K562 (cell line): ENCODE measurements around the gene PTRH2. TPM values are rescaled to one million over a fixed set of nuclear protein-coding genes. Genes with fewer than 3 reads are reported as not detected.

Experiments
- ATAC-seq: fragments of 200-7000 bp; cut with Tn5 transposase; 3 replicates; pipeline ENCODE4 v1.9.1; 2020; ENCODE audit warnings: moderate library complexity
- BruUV-seq: library from RNA; stranded (reverse); fragments of 400-500 nt; replicated peaks from 2 replicates; lab custom pipeline; 2021; lab: Mats Ljungman, UMichigan
- CTCF ChIA-PET: fragments of 300-600 bp; formaldehyde crosslinking; extraction: SDS; loops from one replicate; lab custom pipeline; 2021; ENCODE audit warnings: low intra/inter-chr PET ratio; lab: Yijun Ruan, JAX
- POLR2A ChIA-PET: fragments of 300-600, 350-650 bp; sonication (Branson Sonifier 250); formaldehyde crosslinking; extraction: SDS; loops from one replicate; lab custom pipeline; 2021; ENCODE audit warnings: antibody characterized with exemption, inconsistent platforms; lab: Yijun Ruan, JAX
- DNase-seq, 4 experiments: peaks; one replicate each; pipeline versions ENCODE4 v3.0.0 to v3.0.0-alpha.2; 2011 to 2018; ENCODE audit warnings: low spot score in 3 of 4, mixed read lengths in 3 of 4; ENCODE audit errors: extremely low read depth in 1 of 4
- FAIRE-seq: peaks from 2 replicates; lab custom pipeline; 2011; peaks lifted over from hg19 to GRCh38; lab: Jason Lieb, UNC
- H2AFZ ChIP-seq: 2 replicates; pipeline ENCODE4 v1.6.0; 2011; ENCODE audit warnings: low read depth, low read length, control low read depth, inconsistent platforms
- H3K27ac ChIP-seq: fragments of 200-600 bp; 3 replicates; pipeline ENCODE4 v1.8.0; 2011; ENCODE audit warnings: low read depth, mild to moderate bottlenecking, control low read depth, inconsistent platforms, low read length, moderate library complexity, mixed read lengths; ENCODE audit errors: extremely low read depth
- H3K27me3 ChIP-seq, 2 experiments: fragments of 300-600 bp in 1 of 2; 2 replicates in 1 of 2; 3 replicates in 1 of 2; pipeline versions ENCODE4 v1.6.0 to v1.8.0; 2011; ENCODE audit warnings: inconsistent platforms in 2 of 2, low read length in 2 of 2, mild to moderate bottlenecking in 1 of 2, mixed read lengths in 1 of 2, moderate library complexity in 1 of 2; ENCODE audit not compliant: control insufficient read depth in 2 of 2, insufficient read depth in 2 of 2
- H3K36me3 ChIP-seq: fragments of 300-600 bp; 3 replicates; pipeline ENCODE4 v1.8.0; 2011; ENCODE audit warnings: mild to moderate bottlenecking, low read length, inconsistent platforms; ENCODE audit not compliant: control insufficient read depth, insufficient read depth
- H3K4me1 ChIP-seq, 2 experiments: fragments of 200-600 bp in 1 of 2; replicated peaks in 1 of 2; 2 replicates in 1 of 2; 3 replicates in 1 of 2; pipeline versions ENCODE4 v1.5.1 to v1.8.0; 2011; ENCODE audit warnings: inconsistent platforms in 2 of 2, low read length in 2 of 2, mild to moderate bottlenecking in 1 of 2, mixed read lengths in 1 of 2, moderate library complexity in 1 of 2; ENCODE audit not compliant: control insufficient read depth in 2 of 2, insufficient read depth in 2 of 2
- H3K4me2 ChIP-seq: 2 replicates; pipeline ENCODE4 v1.6.1; 2011; ENCODE audit warnings: low read length, control low read depth, inconsistent platforms, mixed read lengths; ENCODE audit not compliant: insufficient read depth
- H3K4me3 ChIP-seq: fragments of 200-600 bp; sonication (generic), shearing (Covaris generic); 2 replicates; pipeline ENCODE4 v1.5.1; 2016; ENCODE audit warnings: control low read depth, inconsistent platforms
- H3K79me2 ChIP-seq: fragments of 200-600 bp; 3 replicates; pipeline ENCODE4 v1.8.0; 2011; ENCODE audit warnings: low read length, inconsistent platforms; ENCODE audit not compliant: control insufficient read depth, insufficient read depth
- H3K9ac ChIP-seq, 2 experiments: 2 replicates each; pipeline versions ENCODE4 v1.6.0 to v1.6.1; 2011; ENCODE audit warnings: low read depth in 2 of 2, low read length in 2 of 2, control low read depth in 1 of 2, inconsistent platforms in 1 of 2, mild to moderate bottlenecking in 1 of 2, mixed read lengths in 1 of 2; ENCODE audit not compliant: insufficient read depth in 1 of 2
- H3K9me1 ChIP-seq: one replicate; pipeline ENCODE4 v1.6.0; 2011; ENCODE audit warnings: inconsistent platforms, mild to moderate bottlenecking, low read length, moderate library complexity; ENCODE audit not compliant: control insufficient read depth, insufficient read depth
- H3K9me3 ChIP-seq: replicated peaks from 2 replicates; pipeline ENCODE4 v1.5.1; 2011; ENCODE audit warnings: low read depth, low read length, inconsistent platforms; ENCODE audit not compliant: control insufficient read depth, insufficient read depth
- H4K20me1 ChIP-seq: replicated peaks from 2 replicates; pipeline ENCODE4 v1.6.1; 2011; ENCODE audit warnings: low read length, inconsistent platforms, mixed read lengths; ENCODE audit not compliant: control insufficient read depth, insufficient read depth
- ARHGAP35 ChIP-seq: fragments of 450-650 bp; IDR thresholded peaks from 2 replicates; pipeline ENCODE4 v1.6.1; 2018; ENCODE audit not compliant: partially characterized antibody
- ATF4 ChIP-seq: fragments of 450-650 bp; formaldehyde crosslinking; IDR thresholded peaks from 2 replicates; pipeline ENCODE4 v1.4.0; 2022; ENCODE audit warnings: mild to moderate bottlenecking, moderate library complexity
- E2F3 ChIP-seq: fragments of 250-450 bp; sonication (Bioruptor Pico); IDR thresholded peaks from 2 replicates; pipeline ENCODE4 v1.4.0; 2020; ENCODE audit warnings: mild to moderate bottlenecking
- NFE2L1 ChIP-seq: fragments of 450-650 bp; IDR thresholded peaks from 2 replicates; pipeline ENCODE4 v1.6.1; 2016; ENCODE audit warnings: missing genetic modification characterization, low read depth, mild to moderate bottlenecking, missing compliant biosample characterization, moderate library complexity, borderline replicate concordance
- POLR2AphosphoS5 ChIP-seq: IDR thresholded peaks from 2 replicates; pipeline ENCODE4 v1.6.1; 2011; ENCODE audit warnings: mild to moderate bottlenecking, low read depth, low read length, moderate library complexity; ENCODE audit not compliant: control insufficient read depth, insufficient read depth
- RBM22 ChIP-seq: fragments of 200-400 bp; formaldehyde crosslinking; IDR thresholded peaks from 2 replicates; pipeline ENCODE4 v1.6.1; 2018; ENCODE audit warnings: low read length, low read depth; ENCODE audit not compliant: poor library complexity, severe bottlenecking
- SAP30 ChIP-seq: fragments of 200-600 bp; sonication (generic); IDR thresholded peaks from 2 replicates; pipeline ENCODE4 v1.6.1; 2012; ENCODE audit warnings: borderline replicate concordance, low read depth, mild to moderate bottlenecking, moderate library complexity, low read length, control low read depth, inconsistent platforms; ENCODE audit not compliant: insufficient read depth, poor library complexity, severe bottlenecking
- SRSF1 ChIP-seq: fragments of 200-400 bp; formaldehyde crosslinking; IDR thresholded peaks from 2 replicates; pipeline ENCODE4 v1.6.1; 2017; ENCODE audit warnings: mild to moderate bottlenecking, low read depth, low read length, moderate library complexity
- TAL1 ChIP-seq: fragments of 450-650 bp; IDR thresholded peaks from 2 replicates; pipeline ENCODE4 v1.6.1; 2016; ENCODE audit warnings: mild to moderate bottlenecking
- ZBTB43 ChIP-seq: sonication (generic); formaldehyde crosslinking; IDR thresholded peaks from 2 replicates; pipeline ENCODE4 v1.8.0; 2023; ENCODE audit warnings: mild to moderate bottlenecking, missing genetic modification reagents
- ZNF431 ChIP-seq: sonication (generic); formaldehyde crosslinking; IDR thresholded peaks from 2 replicates; pipeline ENCODE4 v1.8.0; 2022; ENCODE audit warnings: mild to moderate bottlenecking, missing genetic modification reagents
- ZNF717 ChIP-seq: fragments of 250-450 bp; sonication (Bioruptor Pico); IDR thresholded peaks from 2 replicates; pipeline ENCODE4 v1.5.0; 2021
- WGBS: fragments of 100-300 bp; shearing (Covaris generic); methylation state at CpG from one replicate; pipeline ENCODE4 v1.1.6; 2016; ENCODE audit warnings: low coverage, mixed read lengths; ENCODE audit not compliant: insufficient coverage; ENCODE audit errors: missing lambda C conversion rate; 5-methylcytosine and 5-hydroxymethylcytosine counted together
- in situ Hi-C: fragments of 300-500 bp; cut with MboI; formaldehyde crosslinking; loops from 4 replicates; pipeline ENCODE4 v1.15.0; 2018; ENCODE audit warnings: inconsistent platforms, mixed read lengths
- intact Hi-C: fragments of 100-400 bp; cut with micrococcal nuclease; formaldehyde crosslinking; loops from 2 replicates; pipeline ENCODE4 v1.14.2; 2022
- polyA plus RNA-seq, 8 experiments: library from polyadenylated mRNA; depleted of rRNA in 4 of 8; stranded (reverse) in 5 of 8; unstranded in 3 of 8; fragments of >200 nt; fragmentation: Nextera tagmentation in 2 of 8; fragmentation: Illumina TruSeq in 1 of 8; extraction: Ambion mirVana in 2 of 8; extraction: Trizol in 1 of 8; gene quantifications; 2 replicates each; pipeline versions ENCODE4 v1.2.1 to v1.2.3, GENCODE V29; 2011 to 2014; ENCODE audit warnings: inconsistent platforms in 1 of 8, missing spikeins in 1 of 8
- total RNA-seq, 7 experiments: library from RNA; depleted of rRNA in 6 of 7; stranded (reverse); fragments of >200 nt in 6 of 7; fragmentation: Illumina TruSeq in 2 of 7; extraction: Trizol in 2 of 7; gene quantifications; 2 replicates each; pipeline versions ENCODE4 v1.2.1 to v1.2.3, GENCODE V29; 2011 to 2021; ENCODE audit warnings: low replicate concordance in 1 of 7

PTRH2 gene
- total and polyA plus RNA-seq, 9 of the 15 experiments (the other 6 are each of a cell fraction or from before 2014, with no cell fraction given): 53.1 to 210 (median 126) TPM

- TF ChIP-seq ZBTB43 (CRISPR knock-in tag) (no peak), ARHGAP35 (no peak), SAP30 (no peak), ATF4 (CRISPR knock-in tag) (no peak), ZNF431 (CRISPR knock-in tag) (no peak), ZNF717 (CRISPR knock-in tag) (no peak), TAL1 (peak; percentile 20; the same call in 1 of the 2 replicates)
- TF ChIP-seq, all 486 proteins: peak for 8
Observed at GRCh38 chr17:59683283-59683682, 23.9 kb downstream of the PTRH2 start (continued).

GRCh38 chr17:59680314-59680713 lies 26.9 kb downstream of the PTRH2 start:
- Histone ChIP-seq H2AFZ (no peak overlapping the region), H3K4me2 (no peak overlapping the region), H3K4me1 (peaks cover 7 to 23% of the 10 kb centered on the region in 2 experiments; a peak in 4 of 5 replicates), H3K27ac (no peak overlapping the region), H3K9ac (no peak overlapping the region), H4K20me1 (0 out of 2 replicates have a peak, but pooled peaks cover under 1% of the 10 kb centered on the region)
- POLR2A ChIA-PET: no interaction called here
- peak; percentile 22 for TF ChIP-seq RBM22
- 0 out of 2 replicates have a peak, but pooled peaks have one; percentile 21 for TF ChIP-seq POLR2AphosphoS5
- TF ChIP-seq SRSF1: 0 out of 2 replicates have a peak, but pooled peaks have one; percentile 45
- no peak for TF ChIP-seq NFE2L1 (tag)
- no peak for TF ChIP-seq E2F3 (CRISPR knock-in tag)
- TF ChIP-seq, all 486 proteins: peak for 3
- intact Hi-C loops (no loop called here), in situ Hi-C loops (no loop called here)
- CTCF ChIA-PET: no interaction called here
- peaks cover 7% of the 10 kb centered on the region; the same call in 2 of the 3 replicates for H3K79me2 ChIP-seq
- H3K4me3 ChIP-seq: no peak overlapping the region
- WGBS: 93% methylated on average over 4 of the region's 4 CpGs
- no peaks in the 10 kb centered on the region for H3K9me1 ChIP-seq
- peaks cover 94% of the 10 kb centered on the region for H3K36me3 ChIP-seq
- DNase-seq: no peak
- no peak for FAIRE-seq
- no peak for ATAC-seq
- H3K9me3 ChIP-seq: no peaks in the 10 kb centered on the region
- no peaks in the 10 kb centered on the region for H3K27me3 ChIP-seq
- BruUV-seq: no TSS peak
